Measurements from ENCODE around the gene PMF1.

The PMF1 gene

DNA sequence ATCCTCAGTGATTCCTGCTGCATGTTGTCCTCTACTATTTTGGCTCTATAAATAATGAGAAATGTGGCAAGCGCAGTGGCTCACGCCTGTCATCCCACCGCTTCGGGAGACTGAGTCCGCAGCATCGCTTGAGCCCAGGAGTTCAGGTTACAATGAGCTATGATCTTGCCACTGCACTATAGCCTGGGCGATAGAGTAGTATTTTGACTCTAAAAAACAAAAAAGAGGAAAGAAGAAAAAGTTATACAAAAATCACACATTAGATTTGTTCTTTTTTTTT is 19.7 kb upstream of the PMF1 start:
- TF ChIP-seq, protein P1, sequence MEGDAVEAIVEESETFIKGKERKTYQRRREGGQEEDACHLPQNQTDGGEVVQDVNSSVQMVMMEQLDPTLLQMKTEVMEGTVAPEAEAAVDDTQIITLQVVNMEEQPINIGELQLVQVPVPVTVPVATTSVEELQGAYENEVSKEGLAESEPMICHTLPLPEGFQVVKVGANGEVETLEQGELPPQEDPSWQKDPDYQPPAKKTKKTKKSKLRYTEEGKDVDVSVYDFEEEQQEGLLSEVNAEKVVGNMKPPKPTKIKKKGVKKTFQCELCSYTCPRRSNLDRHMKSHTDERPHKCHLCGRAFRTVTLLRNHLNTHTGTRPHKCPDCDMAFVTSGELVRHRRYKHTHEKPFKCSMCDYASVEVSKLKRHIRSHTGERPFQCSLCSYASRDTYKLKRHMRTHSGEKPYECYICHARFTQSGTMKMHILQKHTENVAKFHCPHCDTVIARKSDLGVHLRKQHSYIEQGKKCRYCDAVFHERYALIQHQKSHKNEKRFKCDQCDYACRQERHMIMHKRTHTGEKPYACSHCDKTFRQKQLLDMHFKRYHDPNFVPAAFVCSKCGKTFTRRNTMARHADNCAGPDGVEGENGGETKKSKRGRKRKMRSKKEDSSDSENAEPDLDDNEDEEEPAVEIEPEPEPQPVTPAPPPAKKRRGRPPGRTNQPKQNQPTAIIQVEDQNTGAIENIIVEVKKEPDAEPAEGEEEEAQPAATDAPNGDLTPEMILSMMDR (conservative IDR thresholded peaks at IDR 0.05; ENCODE audit: low read length), result no peak
- H3K4me3 ChIP-seq (ENCODE audit: low read length), result peak overlapping the region; percentile 74
- no peak for DNase-seq (ENCODE audit: low read depth)

DNA sequence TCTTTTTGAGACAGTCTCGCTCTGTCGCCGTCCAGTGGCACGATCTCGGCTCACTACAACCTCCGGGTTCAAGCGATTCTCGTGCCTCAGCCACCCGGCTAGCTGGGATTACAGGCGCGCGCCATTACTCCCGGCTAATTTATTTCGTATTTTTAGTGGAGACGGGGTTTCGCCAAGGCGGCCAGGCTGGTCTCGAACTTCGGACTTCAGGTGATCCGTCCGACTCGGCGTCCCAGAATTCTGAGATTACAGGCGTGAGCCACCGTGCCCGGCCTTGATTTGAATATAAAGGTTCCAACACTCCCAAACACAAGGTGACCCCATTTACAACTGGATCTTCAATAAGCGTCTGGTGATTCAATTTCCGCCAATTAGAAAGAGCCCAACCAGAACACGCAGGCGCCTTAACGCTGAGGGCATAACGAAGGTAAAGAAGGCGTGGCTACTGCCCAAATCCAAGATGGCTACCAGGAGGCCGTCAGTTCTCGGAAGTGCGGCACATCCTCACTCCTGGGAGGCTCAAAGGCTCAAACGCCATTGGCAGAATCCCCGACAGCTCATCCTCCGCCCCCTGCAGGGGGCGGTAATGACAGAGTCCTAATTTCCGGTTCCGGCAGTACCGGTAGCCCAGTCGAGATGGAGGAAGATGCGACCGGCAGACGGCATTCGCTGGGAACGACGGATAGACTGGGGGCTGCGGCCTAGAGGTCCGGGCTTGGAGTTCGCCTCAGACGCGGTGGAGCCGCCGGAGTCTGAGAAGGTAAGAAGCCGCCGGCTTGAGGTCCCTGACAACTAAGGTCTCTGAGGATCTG is 19.1 kb upstream of the PMF1 start, which contains the start of gene SLC25A44:
SLC25A44 (plus strand) TSS at position 617 of the 812 bp plus-strand sequence. CDS start 5,744 bp downstream, outside the sequence.
- DNase-seq (ENCODE audit: low read depth), result peak; percentile 98
- TF ChIP-seq, protein P1 (conservative IDR thresholded peaks at IDR 0.05; ENCODE audit: low read length), result peak; percentile 58

DNA sequence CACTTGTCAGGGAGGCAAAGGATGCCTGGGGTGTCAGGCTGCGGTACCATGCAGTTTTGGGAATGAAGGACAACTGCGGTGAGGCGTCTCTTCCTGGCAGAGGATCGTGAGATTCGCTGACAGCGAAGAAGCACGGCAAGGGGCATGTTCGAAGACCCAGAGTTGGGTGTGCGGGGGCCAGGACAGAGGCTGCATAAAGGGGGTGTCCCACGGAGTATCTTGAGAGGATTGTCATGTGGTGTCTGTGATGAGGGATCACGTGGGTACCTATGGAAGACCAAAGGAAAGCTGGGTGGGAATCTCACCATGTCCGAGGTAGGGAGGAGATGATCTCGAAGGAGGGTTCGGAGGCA is 18.5 kb upstream of the PMF1 start:
- peak overlapping the region; percentile 80 for H3K4me3 ChIP-seq (ENCODE audit: low read length)
- no peak for DNase-seq (ENCODE audit: low read depth)
- TF ChIP-seq, protein P1 (conservative IDR thresholded peaks at IDR 0.05; ENCODE audit: low read length), result no peak

More for the DNA sequence above, 19.1 kb upstream of the PMF1 start, which contains the start of gene SLC25A44:
- H3K4me3 ChIP-seq (ENCODE audit: low read length), result peak within 1 kb of the TSS; percentile 80

DNA sequence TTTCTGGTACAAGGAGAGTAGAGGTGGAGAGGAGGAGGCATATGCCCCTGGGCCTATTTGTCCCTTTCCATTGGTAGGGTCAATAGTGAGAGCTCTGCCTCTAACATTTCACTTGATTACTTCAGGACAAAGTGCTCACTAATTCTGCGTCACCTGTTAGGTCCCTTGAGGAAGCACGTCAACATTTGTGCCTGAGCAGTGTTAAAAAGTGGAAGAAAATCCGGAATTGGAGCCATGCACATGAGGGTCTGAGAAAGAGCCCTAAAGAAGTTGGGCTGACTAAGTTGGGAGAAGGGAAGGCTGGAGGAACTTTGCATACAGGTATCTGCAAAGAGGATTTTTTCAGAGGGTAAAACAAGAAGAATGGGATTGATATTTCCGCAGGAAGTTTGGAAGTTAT is 17.0 kb upstream of the PMF1 start:
- H3K4me3 ChIP-seq (ENCODE audit: low read length), result no peak overlapping the region
- TF ChIP-seq, protein P1 (conservative IDR thresholded peaks at IDR 0.05; ENCODE audit: low read length), result no peak
- DNase-seq (ENCODE audit: low read depth), result no peak

DNA sequence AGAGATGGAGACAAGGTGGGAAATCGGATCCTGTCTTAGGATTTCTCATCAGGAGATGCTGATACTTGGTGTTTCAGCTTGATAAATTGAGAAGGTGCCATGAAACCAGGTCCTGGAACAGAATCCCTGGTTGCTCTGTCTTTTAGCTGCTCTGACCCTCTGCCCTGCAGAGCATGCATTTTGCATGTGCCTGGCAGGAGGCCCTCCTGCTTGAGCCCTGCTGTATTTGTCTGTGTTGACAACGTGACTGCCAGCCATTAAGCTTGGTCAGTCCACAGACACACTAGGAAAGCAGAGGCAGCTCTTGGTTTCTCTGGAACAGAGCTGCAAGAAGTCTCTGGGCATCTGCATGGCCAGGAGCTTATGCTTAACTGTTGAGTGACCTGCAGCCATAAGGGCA is 16.4 kb upstream of the PMF1 start:
- TF ChIP-seq, protein P1 (conservative IDR thresholded peaks at IDR 0.05; ENCODE audit: low read length), result no peak
- DNase-seq (ENCODE audit: low read depth), result no peak
- no peak overlapping the region for H3K4me3 ChIP-seq (ENCODE audit: low read length)

DNA sequence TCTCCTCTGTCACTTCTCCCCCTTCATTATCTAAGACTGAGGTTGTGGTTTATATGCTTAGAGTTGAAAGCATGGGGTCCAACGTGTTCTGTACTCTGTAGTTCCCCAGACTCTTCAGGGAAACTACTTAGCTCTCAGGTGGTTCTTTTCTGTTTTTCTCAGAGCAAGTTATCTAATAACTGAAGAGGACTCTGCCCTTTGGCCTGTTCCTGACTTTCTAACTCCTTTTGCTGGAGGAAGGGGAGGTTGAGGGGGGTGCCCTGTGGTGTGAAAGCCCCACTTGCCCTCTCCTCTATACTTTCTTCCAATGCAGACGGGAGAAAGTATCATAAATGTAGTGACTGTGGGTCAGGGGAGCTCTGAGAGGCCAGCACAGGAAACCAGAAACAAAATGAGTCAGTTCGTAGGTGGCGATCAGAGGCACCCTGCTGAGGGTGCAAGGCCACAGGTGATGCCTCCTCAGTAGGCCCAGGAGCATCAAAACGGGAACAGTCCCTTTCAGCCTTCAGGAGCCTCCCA is 13.9 kb upstream of the PMF1 start:
- TF ChIP-seq, protein P1 (conservative IDR thresholded peaks at IDR 0.05; ENCODE audit: low read length), result no peak
- DNase-seq (ENCODE audit: low read depth), result no peak
- H3K4me3 ChIP-seq (ENCODE audit: low read length), result no peak overlapping the region

DNA sequence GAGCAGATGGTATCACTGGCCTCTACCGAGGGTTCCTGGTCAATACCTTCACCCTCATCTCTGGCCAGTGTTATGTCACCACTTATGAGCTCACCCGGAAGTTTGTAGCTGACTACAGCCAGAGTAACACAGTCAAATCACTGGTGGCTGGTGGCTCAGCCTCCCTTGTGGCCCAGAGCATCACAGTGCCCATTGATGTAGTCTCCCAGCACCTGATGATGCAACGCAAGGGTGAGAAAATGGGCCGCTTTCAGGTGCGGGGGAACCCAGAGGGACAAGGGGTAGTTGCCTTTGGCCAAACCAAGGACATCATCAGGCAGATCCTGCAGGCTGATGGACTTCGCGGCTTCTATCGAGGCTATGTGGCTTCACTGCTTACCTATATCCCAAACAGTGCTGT is 12.8 kb upstream of the PMF1 start:
- no peak overlapping the region for H3K4me3 ChIP-seq (ENCODE audit: low read length)

More for the DNA sequence above, 12.8 kb upstream of the PMF1 start:
- DNase-seq (ENCODE audit: low read depth), result no peak
- TF ChIP-seq, protein P1 (conservative IDR thresholded peaks at IDR 0.05; ENCODE audit: low read length), result no peak

All from AG10803 (cell line).